Measurements from ENCODE around the gene RUNX3.
A peak's percentile ranks its signal among the peaks of the same experiment; 100 is the strongest.

RUNX3 gene

GRCh38 chr1:24966724-24967346, 36.8 kb upstream of the RUNX3 start:
- DNase-seq (ENCODE audit: low read depth in 2 of 2): peak; percentile 76 to 92
- TF ChIP-seq CTCF (IDR thresholded peaks at IDR 0.05; ENCODE audit: low read depth, low read length): no peak
- no peak overlapping the region for H3K4me3 ChIP-seq (replicated peaks in 1 of 2; ENCODE audit: low read depth in 2 of 2, low read length in 2 of 2)

DNA sequence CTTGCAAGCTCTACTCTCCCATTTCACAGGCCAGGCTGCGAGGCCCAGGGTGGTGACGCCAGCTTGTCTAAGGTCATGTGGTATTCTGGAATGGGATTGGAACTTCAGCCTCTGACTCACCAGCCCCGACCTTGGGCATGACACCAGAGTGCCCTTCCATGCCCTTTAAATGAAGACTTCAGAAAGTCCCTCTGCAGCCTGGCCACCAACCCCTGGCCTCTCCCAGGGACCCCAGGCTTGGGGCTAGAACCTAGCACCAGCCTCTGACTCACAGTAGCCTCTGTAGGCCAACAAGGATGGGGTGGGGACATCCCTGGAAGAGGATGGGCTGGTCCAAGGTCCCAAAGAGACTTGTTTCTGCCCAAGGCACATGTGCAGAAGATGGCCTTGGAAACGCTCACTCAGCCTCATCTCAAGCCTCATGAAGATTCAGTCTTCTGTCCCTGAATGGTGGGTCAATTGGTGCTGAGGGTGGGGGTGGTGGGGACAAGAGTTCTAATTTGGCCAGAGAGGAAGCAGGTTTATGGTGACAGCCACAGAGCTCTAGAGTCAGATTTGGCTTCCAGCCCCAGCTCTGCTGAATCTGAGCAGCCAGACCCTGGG, 36.1 kb upstream of the RUNX3 start:
- DNase-seq (ENCODE audit: low read depth in 2 of 2): no peak
- H3K4me3 ChIP-seq (replicated peaks in 1 of 2; ENCODE audit: low read depth in 2 of 2, low read length in 2 of 2): no peak overlapping the region
- no peak for TF ChIP-seq CTCF (IDR thresholded peaks at IDR 0.05; ENCODE audit: low read depth, low read length)

GRCh38 chr1:24965571-24965930, 35.5 kb upstream of the RUNX3 start:
- no peak overlapping the region for H3K4me3 ChIP-seq (replicated peaks in 1 of 2; ENCODE audit: low read depth in 2 of 2, low read length in 2 of 2)
- no peak for DNase-seq (ENCODE audit: low read depth in 2 of 2)
- TF ChIP-seq CTCF (IDR thresholded peaks at IDR 0.05; ENCODE audit: low read depth, low read length): no peak

GRCh38 chr1:24964811-24965570, 34.9 kb upstream of the RUNX3 start:
- TF ChIP-seq CTCF (IDR thresholded peaks at IDR 0.05; ENCODE audit: low read depth, low read length): no peak
- no peak for DNase-seq (ENCODE audit: low read depth in 2 of 2)
- H3K4me3 ChIP-seq (replicated peaks in 1 of 2; ENCODE audit: low read depth in 2 of 2, low read length in 2 of 2): no peak overlapping the region

GRCh38 chr1:24963943-24964693, 34.0 kb upstream of the RUNX3 start:
- no peak overlapping the region for H3K4me3 ChIP-seq (replicated peaks in 1 of 2; ENCODE audit: low read depth in 2 of 2, low read length in 2 of 2)
- DNase-seq (ENCODE audit: low read depth in 2 of 2): no peak
- no peak for TF ChIP-seq CTCF (IDR thresholded peaks at IDR 0.05; ENCODE audit: low read depth, low read length)

GRCh38 chr1:24963099-24963872, 33.2 kb upstream of the RUNX3 start:
- no peak for TF ChIP-seq CTCF (IDR thresholded peaks at IDR 0.05; ENCODE audit: low read depth, low read length)
- DNase-seq (ENCODE audit: low read depth in 2 of 2): no peak
- no peak overlapping the region for H3K4me3 ChIP-seq (replicated peaks in 1 of 2; ENCODE audit: low read depth in 2 of 2, low read length in 2 of 2)
